ENCODE data around the gene DRC3.
A peak's percentile ranks its signal among the peaks of the same experiment; 100 is the strongest.
"Not testable (repeated sequence)": the region's sequence is repeated elsewhere in the genome, so short reads cannot be mapped to it uniquely, and the experiment has no call there.

The DRC3 gene

GRCh38 chr17:17994271-17995069 lies 21.8 kb downstream of the DRC3 start:
- peak; percentile 24 for DNase-seq

- not testable (repeated sequence) for DNase-seq
These were observed 23.2 kb downstream of the DRC3 start for GRCh38 chr17:17995887-17996286.

DNA sequence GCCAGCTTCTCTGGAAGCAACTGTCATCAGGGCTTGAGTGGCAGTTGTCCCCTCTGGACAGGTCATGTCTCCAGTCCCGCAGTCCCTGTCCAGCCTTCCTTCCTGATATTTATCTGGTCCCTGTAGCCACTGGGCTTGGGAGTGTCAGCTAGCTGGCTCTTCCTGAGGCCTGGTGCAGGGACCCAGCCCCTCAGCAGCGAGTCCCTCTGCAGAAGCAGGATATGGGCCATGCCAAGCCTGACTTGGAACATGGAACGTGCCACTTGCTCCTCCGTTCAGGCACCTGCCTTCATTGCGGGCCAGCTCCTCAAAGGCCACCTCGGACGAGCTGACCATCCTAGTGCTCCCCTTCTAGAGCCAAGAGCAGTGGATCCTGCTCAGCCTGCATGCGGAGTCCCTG lies 26.3 kb downstream of the DRC3 start:
- DNase-seq: no peak

DNA sequence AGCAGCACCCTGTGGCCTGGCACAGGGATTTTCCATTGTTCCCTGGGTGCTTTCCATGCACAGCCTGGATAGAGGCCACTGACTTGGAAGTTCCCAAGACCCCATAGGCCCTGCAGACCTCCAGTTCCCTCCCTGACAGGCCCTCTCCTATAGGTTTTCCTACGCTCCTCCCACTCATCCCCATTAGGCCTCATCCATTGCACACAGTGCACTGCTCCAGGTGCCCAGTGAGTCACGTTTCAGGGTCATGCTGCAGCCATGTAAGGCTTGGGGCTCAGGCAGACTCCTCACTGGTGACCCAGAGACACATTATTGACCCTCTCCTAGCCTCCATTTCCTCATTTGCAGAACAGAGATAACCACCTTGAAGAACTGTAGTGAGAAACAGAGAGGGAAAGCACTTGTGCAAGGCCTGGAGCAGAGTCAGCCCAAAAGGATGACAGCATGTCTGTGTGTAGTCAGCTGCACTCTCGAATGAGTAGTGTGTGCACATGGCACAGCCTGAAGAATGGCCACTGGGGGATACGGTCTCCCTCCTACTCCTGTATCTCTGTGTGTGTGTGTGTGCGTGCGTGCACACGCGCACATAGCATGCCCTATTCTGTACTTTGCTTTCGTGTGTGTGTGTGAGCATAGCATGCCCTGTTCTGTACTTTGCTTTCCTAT lies 26.8 kb downstream of the DRC3 start:
- DNase-seq: peak; percentile 16

DNA sequence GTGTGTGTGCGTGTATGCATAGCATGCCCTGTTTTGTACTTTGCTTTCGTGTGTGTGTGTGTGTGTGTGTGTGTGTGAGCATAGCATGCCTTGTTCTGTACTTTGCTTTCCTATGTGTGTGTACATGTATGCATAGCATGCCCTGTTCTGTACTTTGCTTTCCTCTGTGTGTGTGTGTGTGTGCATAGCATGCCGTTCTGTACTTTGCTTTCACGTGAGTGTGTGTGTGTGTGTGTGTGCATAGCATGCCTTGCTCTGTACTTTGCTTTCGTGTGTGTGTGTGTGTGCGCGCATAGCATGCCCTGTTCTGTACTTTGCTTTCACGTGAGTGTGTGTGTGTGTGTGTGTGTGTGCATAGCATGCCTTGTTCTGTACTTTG lies 27.4 kb downstream of the DRC3 start:
- DNase-seq: no peak

DNA sequence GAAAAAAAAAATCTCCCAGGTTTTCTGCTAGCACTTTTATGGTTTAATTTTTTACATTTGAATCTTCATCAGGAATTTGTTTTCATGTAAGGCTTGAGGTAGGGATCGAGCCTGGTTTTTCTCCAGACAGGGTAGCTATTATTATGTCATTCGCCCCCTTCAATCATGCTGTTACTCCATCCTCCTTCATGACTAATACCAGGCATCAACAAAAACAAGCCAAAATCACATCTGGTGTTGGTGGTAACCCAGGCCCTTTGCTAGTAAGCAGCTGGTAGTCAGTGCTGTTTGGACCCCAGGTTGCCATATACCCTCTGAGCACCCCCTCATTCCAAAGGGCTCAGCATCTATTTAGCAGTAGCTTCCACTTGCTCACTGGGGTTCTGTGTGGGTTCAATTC lies 29.5 kb downstream of the DRC3 start:
- no peak for DNase-seq

DNA sequence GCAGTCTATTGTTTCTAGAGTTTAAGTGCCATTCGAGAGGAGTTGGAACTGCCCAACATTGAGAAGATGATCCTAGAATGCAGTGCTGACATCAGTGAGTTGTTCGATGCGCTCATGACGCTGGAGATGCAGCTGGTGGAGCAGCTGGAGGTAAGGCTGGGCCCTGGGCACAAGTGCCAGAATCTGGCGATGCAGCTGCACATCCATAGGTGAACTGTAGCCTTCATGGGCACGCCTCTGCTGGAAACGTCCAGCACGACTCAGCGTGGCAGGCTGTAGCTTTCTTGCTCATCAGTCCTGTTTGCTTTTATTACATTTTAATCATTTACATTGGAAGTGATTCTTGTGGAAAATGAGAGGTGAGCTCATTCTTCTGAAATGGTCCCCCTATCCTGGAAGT lies 31.7 kb downstream of the DRC3 start:
- DNase-seq: no peak

- no peak for DNase-seq
These were observed 32.2 kb downstream of the DRC3 start for GRCh38 chr17:18004884-18005305.

DNA sequence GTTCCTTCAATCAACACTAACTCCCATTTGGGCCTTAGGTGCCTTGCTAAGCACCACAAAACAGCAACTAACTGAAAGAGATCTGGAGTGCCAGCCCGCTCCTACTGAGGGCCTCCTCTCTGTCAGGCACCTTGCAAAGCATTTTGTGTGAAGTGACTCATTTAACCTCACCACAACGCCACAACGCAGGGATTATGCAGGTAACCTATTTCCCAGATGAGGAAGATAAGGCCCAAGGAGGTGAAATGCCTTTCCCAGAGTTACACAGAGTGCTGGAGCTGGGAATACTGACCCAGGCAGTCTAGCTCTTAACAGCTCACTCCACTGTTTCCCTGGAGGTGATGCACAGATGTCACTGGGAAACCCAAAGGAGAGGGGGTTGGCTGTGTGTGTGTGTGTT lies 32.8 kb downstream of the DRC3 start:
- no peak for DNase-seq

- DNase-seq: no peak
These were observed 34.0 kb downstream of the DRC3 start for GRCh38 chr17:18006495-18007239.

- DNase-seq: peak; percentile 75
These were observed 36.0 kb downstream of the DRC3 start for GRCh38 chr17:18008496-18009268.

- DNase-seq: no peak
These were observed 37.2 kb downstream of the DRC3 start for GRCh38 chr17:18009609-18010420.

DNA sequence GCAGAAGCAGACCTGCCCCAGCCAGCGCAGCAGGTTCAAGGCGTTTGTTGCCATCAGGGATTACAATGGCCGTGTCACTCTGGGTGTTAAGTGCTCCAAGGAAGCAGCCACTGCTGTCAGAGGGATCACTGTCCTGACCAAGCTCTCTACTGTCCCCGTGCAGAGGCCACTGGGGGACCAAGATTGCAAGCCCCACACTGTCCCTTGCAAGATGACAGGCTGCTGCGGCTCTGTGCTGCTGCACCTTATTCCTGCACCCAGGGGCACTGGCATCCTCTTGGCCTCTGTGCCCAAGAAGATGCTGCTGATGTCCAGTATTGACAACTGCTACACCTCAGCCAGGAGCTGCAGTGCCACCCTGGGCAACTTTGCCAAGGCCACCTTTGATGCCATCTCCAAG lies 38.6 kb downstream of the DRC3 start:
- DNase-seq: no peak

DNA sequence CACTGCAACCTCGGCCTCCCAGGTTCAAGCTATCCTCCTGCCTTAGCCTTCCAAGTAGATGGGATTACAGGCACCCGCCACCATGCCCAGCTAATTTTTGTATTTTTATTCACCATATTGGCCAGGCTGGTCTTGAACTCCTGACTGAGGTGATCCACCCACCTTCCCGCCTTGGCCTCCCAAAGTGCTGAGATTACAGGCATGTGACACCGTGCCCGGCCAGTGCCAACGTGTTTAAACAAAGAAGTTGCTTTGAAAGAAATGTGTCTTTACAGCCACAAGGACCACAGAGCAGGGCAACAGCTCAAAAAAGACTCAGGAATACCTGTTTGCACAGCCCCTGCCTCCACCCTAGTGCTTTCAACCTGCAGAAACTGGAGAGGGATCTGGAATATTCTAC lies 41.3 kb downstream of the DRC3 start:
- DNase-seq: no peak

DNA sequence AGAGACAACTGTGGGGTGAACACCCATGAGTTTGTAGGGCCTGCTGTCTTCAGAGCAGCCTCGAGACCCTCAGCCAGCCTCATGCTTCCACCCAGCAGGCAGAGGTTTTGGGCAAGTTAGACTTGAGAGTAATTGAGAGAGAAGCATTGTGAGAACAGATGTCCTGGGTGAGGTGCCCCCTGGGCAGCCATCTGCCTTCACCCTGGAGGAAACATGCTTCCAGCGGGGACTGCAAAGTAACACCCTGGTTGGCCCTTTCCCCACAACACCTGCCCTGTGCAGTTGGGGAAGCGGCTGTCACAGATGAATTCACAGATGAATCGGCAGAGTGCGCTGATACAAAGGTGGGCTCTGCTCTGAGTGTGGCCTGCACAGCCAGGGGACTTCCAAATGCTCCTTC lies 42.9 kb downstream of the DRC3 start:
- no peak for DNase-seq

GRCh38 chr17:18016426-18016825 lies 43.8 kb downstream of the DRC3 start:
- peak; percentile 34 for DNase-seq

GRCh38 chr17:18017958-18018357 lies 45.3 kb downstream of the DRC3 start:
- no peak for DNase-seq

DNA sequence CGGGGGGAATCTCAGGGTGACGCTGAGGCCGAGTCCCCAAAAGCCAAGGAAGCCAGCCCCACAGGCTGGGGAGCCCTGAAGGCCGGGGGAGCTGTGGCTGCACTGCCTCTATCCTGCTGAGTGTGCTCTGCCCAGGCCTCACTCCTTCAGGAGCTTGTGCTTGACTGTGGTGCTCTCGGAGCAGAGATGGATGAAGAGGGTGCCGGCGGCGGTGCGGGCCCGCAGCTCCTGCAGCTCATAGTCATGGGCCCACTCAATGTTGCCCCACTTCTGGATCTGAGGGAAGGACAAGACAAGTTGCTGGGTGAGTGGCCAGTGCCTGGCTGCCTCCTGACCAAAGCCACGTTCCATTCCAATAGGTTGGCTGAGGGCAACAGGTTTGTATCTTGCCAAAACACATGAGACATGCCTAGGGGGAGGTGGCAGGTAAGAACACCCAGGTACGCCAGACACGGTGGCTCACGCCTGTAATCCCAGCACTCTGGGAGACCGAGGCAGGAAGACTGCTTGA lies 45.8 kb downstream of the DRC3 start:
- no peak for DNase-seq

DNA sequence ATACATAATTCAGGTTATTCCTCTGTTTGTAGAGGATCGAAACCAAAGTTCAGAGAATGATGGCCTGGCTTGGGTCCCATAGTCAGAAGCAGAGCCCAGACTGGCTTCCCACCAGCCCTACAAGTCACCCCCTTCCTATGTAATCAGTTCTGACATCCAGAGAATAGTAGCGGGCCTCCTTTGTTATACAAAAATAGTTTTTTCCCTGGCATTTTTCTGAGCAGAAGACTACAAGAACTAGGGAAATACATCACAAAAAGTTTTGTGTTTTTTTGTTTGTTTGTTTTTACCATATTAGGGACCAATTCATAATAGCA lies 47.1 kb downstream of the DRC3 start:
- DNase-seq: no peak

DNA sequence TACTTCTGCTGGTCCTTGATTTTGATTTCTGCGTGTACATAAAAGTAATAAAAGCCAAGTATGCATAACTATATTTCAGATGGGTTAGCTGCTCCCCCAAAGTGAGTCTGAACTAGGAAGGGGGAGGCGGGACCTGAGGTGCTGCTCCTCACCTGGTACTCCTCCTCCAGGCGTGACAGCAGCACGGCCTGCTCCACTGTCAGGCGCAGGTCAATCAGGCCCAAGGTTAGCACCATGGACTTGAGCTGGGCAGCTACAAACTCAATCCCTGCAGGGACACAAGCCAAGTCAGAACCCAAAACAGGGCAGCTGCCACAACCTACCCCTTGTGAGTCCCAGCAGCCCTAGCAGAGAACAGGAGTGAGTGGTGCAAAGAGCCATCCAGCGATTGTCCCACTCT lies 48.3 kb downstream of the DRC3 start:
- no peak for DNase-seq

DNA sequence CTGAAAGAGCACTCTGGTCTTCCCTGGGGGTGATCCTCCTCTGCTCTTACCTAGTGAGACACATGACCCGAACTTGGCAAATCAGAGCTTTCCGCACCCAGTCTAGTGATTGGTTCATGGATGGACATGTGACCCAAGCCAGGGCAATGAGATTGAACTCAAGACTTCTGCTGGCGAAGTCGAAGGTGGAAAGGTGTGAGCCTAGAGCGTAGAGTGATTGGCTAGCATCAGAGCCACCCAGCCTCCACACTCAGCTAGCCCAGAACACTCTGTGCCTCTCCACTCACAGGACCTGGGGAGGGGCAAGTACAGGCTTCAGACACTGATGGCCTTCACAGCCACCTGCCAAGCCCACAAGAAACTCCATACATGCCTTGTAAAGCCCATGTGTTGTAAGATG lies 48.7 kb downstream of the DRC3 start:
- no peak for DNase-seq
